ENCODE data around the gene CUBN.

The CUBN gene

DNA sequence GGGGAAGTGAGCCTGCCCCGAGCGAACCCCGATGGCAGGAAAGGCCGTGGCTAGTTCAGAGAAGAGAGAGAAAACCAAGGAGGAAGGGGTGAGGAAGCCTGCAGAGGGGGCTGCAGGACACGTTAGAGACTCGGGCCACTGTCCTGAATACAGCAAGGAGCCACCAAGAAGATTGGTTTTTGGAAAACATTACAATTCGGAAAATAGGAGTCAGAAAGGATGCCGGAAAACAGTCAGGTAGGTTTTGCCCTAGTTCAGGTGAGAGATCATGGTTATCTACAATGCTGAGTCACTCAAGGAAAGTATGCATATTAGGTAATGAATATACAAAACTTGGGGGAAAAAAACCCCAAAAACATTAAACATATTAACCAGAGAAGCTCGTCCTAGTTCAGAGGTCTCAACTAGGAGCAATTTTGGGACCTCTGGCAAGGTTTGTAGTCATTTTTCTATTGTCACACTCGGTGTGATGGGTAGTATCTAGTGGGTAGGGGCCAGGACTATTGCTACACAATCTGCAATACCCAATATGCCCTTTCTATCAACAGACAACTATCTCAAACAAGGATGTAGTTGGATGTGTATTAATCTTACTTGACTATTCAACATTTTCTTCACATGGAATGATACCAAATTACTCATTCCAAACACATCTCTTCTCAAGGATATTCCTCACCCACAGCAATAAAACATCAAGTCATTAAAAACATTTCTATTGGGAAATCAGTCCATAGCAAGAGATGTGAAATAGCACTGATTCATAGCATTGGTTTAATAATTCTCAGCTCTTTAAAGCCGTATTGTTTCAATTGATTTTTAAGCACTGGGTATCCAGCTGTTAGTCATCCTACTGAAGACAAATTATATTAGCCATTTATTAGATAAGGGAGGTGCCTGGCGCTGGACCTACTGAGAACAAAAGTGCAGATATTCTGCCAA is 238.0 kb downstream of the CUBN start:
- FAIRE-seq (no peak), DNase-seq (ENCODE audit: insufficient read length, low spot score) (no peak)
- TF ChIP-seq, protein P1, sequence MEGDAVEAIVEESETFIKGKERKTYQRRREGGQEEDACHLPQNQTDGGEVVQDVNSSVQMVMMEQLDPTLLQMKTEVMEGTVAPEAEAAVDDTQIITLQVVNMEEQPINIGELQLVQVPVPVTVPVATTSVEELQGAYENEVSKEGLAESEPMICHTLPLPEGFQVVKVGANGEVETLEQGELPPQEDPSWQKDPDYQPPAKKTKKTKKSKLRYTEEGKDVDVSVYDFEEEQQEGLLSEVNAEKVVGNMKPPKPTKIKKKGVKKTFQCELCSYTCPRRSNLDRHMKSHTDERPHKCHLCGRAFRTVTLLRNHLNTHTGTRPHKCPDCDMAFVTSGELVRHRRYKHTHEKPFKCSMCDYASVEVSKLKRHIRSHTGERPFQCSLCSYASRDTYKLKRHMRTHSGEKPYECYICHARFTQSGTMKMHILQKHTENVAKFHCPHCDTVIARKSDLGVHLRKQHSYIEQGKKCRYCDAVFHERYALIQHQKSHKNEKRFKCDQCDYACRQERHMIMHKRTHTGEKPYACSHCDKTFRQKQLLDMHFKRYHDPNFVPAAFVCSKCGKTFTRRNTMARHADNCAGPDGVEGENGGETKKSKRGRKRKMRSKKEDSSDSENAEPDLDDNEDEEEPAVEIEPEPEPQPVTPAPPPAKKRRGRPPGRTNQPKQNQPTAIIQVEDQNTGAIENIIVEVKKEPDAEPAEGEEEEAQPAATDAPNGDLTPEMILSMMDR (IDR thresholded peaks at IDR 0.05; ENCODE audit: insufficient read depth, missing control alignments): peak; percentile 44

DNA sequence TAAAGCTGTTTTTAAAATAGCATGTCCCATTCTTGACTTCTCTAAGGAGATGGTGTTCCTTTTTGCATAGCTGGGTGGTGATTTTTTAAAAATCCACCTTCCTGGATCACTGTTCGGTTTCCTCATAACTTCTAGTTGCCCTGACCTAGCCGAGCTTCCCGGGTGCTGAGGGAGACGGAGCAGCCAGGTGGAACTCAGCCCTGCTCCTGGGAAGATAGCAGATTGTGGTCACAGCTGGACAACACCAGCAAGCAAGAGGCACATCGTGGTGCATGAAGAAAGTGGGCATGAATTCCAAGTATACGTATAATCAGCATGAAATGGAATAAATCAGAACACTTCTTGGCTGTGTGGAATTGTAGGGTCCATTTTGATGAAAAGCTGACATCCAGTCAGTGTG is 238.9 kb downstream of the CUBN start:
- FAIRE-seq (no peak), DNase-seq (ENCODE audit: insufficient read length, low spot score) (no peak)
- TF ChIP-seq, protein P1 (IDR thresholded peaks at IDR 0.05; ENCODE audit: insufficient read depth, missing control alignments): no peak

DNA sequence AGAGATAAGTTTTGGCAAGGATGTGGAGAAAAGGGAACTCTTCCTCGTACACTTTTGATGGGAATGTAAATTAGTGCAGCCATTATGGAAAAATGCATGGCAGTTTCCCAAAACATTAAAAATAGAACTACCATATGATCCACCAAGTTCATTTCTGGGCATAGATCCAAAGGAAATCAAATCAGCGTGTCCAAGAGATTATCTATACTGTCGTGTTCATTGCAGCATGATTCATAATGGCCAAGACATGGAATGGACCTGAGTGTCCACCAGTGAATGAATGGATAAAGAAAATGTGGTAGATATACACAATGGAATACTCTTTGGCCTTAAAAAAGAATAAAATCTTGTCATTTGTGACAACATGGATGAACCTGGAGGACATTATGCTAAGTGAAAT is 242.0 kb downstream of the CUBN start:
- TF ChIP-seq, protein P1 (IDR thresholded peaks at IDR 0.05; ENCODE audit: insufficient read depth, missing control alignments): no peak
- FAIRE-seq (no peak), DNase-seq (ENCODE audit: insufficient read length, low spot score) (no peak)

DNA sequence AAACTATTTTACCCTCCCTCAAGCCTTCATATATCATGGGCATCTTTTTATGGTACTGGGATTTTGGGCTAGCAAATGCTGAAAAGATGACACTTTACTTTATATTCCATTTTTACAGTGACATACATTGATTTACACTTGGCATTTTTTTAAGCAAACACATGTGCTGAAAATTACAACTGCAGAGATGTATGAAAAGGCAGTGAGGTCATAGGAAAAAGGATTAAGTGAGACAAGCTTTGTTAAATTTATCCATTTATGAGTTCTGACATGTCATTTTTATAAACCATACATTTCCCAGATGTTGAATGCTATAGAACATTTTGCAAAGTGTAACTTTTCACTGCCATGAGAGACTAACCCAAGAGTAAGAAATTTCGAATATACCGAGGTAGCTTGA is 243.6 kb downstream of the CUBN start:
- TF ChIP-seq, protein P1 (IDR thresholded peaks at IDR 0.05; ENCODE audit: insufficient read depth, missing control alignments): no peak
- FAIRE-seq: no peak

DNA sequence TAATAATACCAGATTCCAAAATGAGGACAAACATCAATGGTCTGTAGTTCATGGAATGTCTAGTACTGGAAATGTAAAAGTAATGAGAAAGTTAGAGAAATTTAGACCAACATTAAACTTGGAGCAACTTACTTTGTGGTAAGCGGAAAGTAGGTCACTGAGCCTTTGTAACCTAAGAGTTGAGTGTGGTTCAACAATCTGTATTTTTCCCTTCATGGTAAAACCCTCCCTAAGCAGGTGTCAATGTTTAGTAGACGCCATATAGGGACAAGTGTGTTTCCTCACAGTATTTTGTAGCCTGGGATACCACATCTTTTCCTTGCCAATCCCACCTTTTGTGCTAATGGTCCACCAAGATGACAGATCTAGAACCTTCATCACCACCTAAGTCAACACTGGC is 245.1 kb downstream of the CUBN start:
- FAIRE-seq (no peak), DNase-seq (ENCODE audit: insufficient read length, low spot score) (no peak)
- TF ChIP-seq, protein P1 (IDR thresholded peaks at IDR 0.05; ENCODE audit: insufficient read depth, missing control alignments): no peak

More for the DNA sequence above, 243.6 kb downstream of the CUBN start:
- DNase-seq (ENCODE audit: insufficient read length, low spot score): no peak

DNA sequence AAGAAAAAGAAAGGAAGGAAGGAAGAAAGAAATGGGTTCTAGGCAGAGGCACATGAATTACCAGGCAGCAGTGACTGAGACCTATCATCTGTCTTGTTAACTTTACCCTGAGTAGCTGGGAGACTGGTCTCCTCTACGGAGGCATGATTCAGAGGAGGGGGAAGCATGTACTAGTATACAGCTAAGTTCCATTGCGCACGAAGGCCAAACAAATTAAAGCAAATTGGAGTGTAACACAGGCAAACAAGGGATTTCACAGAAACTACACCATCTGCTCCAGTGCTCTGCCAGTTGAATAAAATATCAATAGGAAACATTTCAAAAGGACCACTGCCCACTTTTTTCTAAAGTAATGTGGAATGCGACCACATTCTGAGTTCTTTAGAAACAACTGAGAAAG is 246.5 kb downstream of the CUBN start:
- TF ChIP-seq, protein P1 (IDR thresholded peaks at IDR 0.05; ENCODE audit: insufficient read depth, missing control alignments): no peak

DNA sequence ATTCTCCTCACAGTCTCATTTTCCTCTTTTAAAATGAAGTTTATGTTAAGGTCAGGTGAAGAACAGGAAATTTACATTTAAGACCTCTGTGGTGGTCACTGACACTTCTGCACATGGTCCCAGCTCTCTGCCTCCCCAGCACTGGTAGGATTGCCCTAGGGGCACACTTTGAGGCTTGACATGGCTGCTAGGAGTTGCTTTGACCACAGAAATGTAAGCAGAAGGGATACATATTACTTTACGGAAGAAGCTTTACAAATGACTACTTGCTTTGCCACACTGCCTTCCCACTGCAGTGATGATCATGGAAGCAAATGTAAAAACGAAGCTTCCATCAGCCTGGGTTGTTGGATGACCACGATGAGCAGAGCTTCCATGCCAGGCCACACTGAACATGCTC is 259.3 kb downstream of the CUBN start:
- DNase-seq (ENCODE audit: insufficient read length, low spot score): no peak
- FAIRE-seq: no peak
- TF ChIP-seq, protein P1 (IDR thresholded peaks at IDR 0.05; ENCODE audit: insufficient read depth, missing control alignments): no peak

More for the DNA sequence above, 246.5 kb downstream of the CUBN start:
- no peak for FAIRE-seq
- no peak for DNase-seq (ENCODE audit: insufficient read length, low spot score)

Data from D721Med (cell line).